ENCODE results near the gene NOC4L. TPM values are rescaled to one million over a fixed set of nuclear protein-coding genes. Genes with fewer than 3 reads are reported as not detected.

Gene NOC4L
- total RNA-seq, 1 donor from 2014 or later = 3.5 TPM

DNA sequence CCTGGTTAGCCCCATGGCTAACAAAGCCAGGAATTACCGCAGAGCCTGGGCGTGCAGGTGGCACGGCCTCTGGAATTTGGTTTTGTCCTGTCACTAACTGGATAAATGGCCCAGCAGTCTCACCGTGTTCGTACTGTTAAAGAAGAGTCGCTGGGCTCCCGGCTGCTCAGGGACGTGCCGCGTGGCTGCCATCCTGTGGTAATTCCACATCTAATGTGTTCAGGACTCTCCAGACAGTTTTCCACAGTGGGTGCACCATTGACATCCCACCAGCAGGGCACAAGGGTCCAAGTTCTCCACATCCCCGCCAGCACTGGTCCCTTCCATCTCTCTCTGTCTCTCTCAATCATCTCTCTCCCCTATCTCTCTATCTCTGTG lies 19.6 kb downstream of the NOC4L start:
- Mint-ChIP-seq H3K36me3 (no peaks in the 10 kb centered on the region), H3K4me1 (no peaks in the 10 kb centered on the region), H3K9me3 (peaks cover 1% of the 10 kb centered on the region), H3K27ac (no peak overlapping the region), H3K4me3 (no peak overlapping the region), H3K27me3 (ENCODE audit: insufficient read depth, low read depth) (peaks cover 10% of the 10 kb centered on the region)
- Histone ChIP-seq H3K4me2 (no peak overlapping the region), H3K27me3 (peaks cover 45% of the 10 kb centered on the region), H3F3A (ENCODE audit: low read depth) (peaks cover 8% of the 10 kb centered on the region), H3K9ac (no peak overlapping the region), H3K4me1 (no peaks in the 10 kb centered on the region), H2AFZ (replicated peaks) (no peak overlapping the region), H4K20me1 (ENCODE audit: low read depth) (peaks cover 4% of the 10 kb centered on the region), H3K27ac (no peak overlapping the region), H3K79me2 (ENCODE audit: low read depth) (no peaks in the 10 kb centered on the region), H3K4me3 (no peak overlapping the region), H3K36me3 (no peaks in the 10 kb centered on the region), H3K9me3 (ENCODE audit: low read depth) (no peaks in the 10 kb centered on the region)
- DNase-seq (ENCODE audit: low spot score) = no peak
- TF ChIP-seq EZH2phosphoT487 (IDR thresholded peaks at IDR 0.05) (no peak), EZH2 (IDR thresholded peaks at IDR 0.05) (no peak)
- TF ChIP-seq, protein P1, sequence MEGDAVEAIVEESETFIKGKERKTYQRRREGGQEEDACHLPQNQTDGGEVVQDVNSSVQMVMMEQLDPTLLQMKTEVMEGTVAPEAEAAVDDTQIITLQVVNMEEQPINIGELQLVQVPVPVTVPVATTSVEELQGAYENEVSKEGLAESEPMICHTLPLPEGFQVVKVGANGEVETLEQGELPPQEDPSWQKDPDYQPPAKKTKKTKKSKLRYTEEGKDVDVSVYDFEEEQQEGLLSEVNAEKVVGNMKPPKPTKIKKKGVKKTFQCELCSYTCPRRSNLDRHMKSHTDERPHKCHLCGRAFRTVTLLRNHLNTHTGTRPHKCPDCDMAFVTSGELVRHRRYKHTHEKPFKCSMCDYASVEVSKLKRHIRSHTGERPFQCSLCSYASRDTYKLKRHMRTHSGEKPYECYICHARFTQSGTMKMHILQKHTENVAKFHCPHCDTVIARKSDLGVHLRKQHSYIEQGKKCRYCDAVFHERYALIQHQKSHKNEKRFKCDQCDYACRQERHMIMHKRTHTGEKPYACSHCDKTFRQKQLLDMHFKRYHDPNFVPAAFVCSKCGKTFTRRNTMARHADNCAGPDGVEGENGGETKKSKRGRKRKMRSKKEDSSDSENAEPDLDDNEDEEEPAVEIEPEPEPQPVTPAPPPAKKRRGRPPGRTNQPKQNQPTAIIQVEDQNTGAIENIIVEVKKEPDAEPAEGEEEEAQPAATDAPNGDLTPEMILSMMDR (IDR thresholded peaks at IDR 0.05) = no peak

- peaks cover 1% of the 10 kb centered on the region for H3K9me3 Mint-ChIP-seq
- no peaks in the 10 kb centered on the region for H3K4me1 Mint-ChIP-seq
- Histone ChIP-seq H3K4me3 (no peak overlapping the region), H3K4me2 (no peak overlapping the region), H3K9ac (no peak overlapping the region), H3F3A (ENCODE audit: low read depth) (peaks cover 8% of the 10 kb centered on the region), H3K79me2 (ENCODE audit: low read depth) (no peaks in the 10 kb centered on the region), H3K27ac (no peak overlapping the region), H3K27me3 (peaks cover 46% of the 10 kb centered on the region), H4K20me1 (ENCODE audit: low read depth) (peaks cover 4% of the 10 kb centered on the region), H3K9me3 (ENCODE audit: low read depth) (no peaks in the 10 kb centered on the region), H3K36me3 (no peaks in the 10 kb centered on the region), H2AFZ (replicated peaks) (no peak overlapping the region), H3K4me1 (no peaks in the 10 kb centered on the region)
- H3K36me3 Mint-ChIP-seq = no peaks in the 10 kb centered on the region
- H3K4me3 Mint-ChIP-seq = no peak overlapping the region
- TF ChIP-seq EZH2phosphoT487 (IDR thresholded peaks at IDR 0.05) = no peak
- TF ChIP-seq, protein P1 (IDR thresholded peaks at IDR 0.05) = no peak
- no peak for TF ChIP-seq EZH2 (IDR thresholded peaks at IDR 0.05)
- H3K27me3 Mint-ChIP-seq (ENCODE audit: insufficient read depth, low read depth) = peaks cover 10% of the 10 kb centered on the region
- no peak overlapping the region for H3K27ac Mint-ChIP-seq
- no peak for DNase-seq (ENCODE audit: low spot score)
These were observed 20.2 kb downstream of the NOC4L start for GRCh38 chr12:132164426-132164825.

DNA sequence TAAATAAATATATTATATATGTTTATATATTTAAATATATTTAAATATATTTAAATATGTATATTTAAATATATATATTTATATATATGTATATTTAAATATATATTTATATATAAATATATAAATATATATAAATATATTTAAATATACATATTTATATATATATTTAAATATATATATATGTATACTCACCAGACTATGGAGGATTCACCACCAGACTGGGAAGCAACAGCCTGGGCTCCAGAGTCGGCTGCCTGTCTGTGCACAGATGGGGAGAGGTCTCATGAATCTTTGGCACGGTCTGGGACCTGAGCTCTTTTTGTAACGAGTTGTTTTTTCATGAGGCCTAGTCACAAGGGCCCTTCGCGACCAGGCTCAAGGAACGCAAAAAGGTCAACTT lies 21.3 kb downstream of the NOC4L start:
- no peak overlapping the region for H3K9ac ChIP-seq

More for the DNA sequence above, 21.3 kb downstream of the NOC4L start:
- H3K4me1 ChIP-seq = no peaks in the 10 kb centered on the region
- H3K27ac ChIP-seq = no peak overlapping the region
- H3K9me3 ChIP-seq (ENCODE audit: low read depth) = no peaks in the 10 kb centered on the region
- no peak overlapping the region for H3K4me3 ChIP-seq
- H3K4me2 ChIP-seq = no peak overlapping the region
- Mint-ChIP-seq H3K9me3 (peaks cover 1% of the 10 kb centered on the region), H3K36me3 (no peaks in the 10 kb centered on the region), H3K27ac (no peak overlapping the region), H3K27me3 (ENCODE audit: insufficient read depth, low read depth) (peaks cover 10% of the 10 kb centered on the region), H3K4me1 (no peaks in the 10 kb centered on the region), H3K4me3 (no peak overlapping the region)
- H3K36me3 ChIP-seq = no peaks in the 10 kb centered on the region
- DNase-seq (ENCODE audit: low spot score) = no peak
- TF ChIP-seq EZH2 (IDR thresholded peaks at IDR 0.05) = no peak
- no peak for TF ChIP-seq EZH2phosphoT487 (IDR thresholded peaks at IDR 0.05)
- TF ChIP-seq, protein P1 (IDR thresholded peaks at IDR 0.05) = no peak
- H2AFZ ChIP-seq (replicated peaks) = no peak overlapping the region
- no peaks in the 10 kb centered on the region for H3K79me2 ChIP-seq (ENCODE audit: low read depth)
- H4K20me1 ChIP-seq (ENCODE audit: low read depth) = peaks cover 4% of the 10 kb centered on the region
- peaks cover 8% of the 10 kb centered on the region for H3F3A ChIP-seq (ENCODE audit: low read depth)
- H3K27me3 ChIP-seq = peaks cover 58% of the 10 kb centered on the region

All from neural progenitor cell (in vitro differentiated cells).